ENCODE measurements around the gene UPF3A.
"Not testable (repeated sequence)": the region's sequence is repeated elsewhere in the genome, so short reads cannot be mapped to it uniquely, and the experiment has no call there.

GRCh38 chr13:114347256-114347655, 65.9 kb downstream of the UPF3A start:
- TF ChIP-seq CTCF (conservative IDR thresholded peaks at IDR 0.05 in 1 of 2, IDR thresholded peaks at IDR 0.05 in 1 of 2; ENCODE audit: extremely low read depth in 1 of 2, insufficient read depth in 1 of 2, low read depth in 1 of 2, low read length in 2 of 2); EZH2 (IDR thresholded peaks at IDR 0.05; ENCODE audit: borderline replicate concordance, low read length): not testable (repeated sequence)

Measured in mammary epithelial cell (primary cell).